ENCODE measurements around the gene TPK1.

TPK1 gene

GRCh38 chr7:144835652-144836544, at the start of gene TPK1:
TPK1 (minus strand) TSS chr7:144836053; CDS start chr7:144835602, 451 bp downstream.
- H3K4me1 ChIP-seq, result peaks cover 14% of the 10 kb centered on the region
- H3K4me2 ChIP-seq, result peak within 1 kb of the TSS; percentile 79
- no peaks in the 10 kb centered on the region for H3K36me3 ChIP-seq

GRCh38 chr7:144885478-144885877, 49.6 kb upstream of the TPK1 start:
- Histone ChIP-seq H4K20me1 (no peaks in the 10 kb centered on the region), H3K27ac (no peak overlapping the region), H3K4me2 (no peak overlapping the region), H3K36me3 (no peaks in the 10 kb centered on the region), H3K9me3 (no peaks in the 10 kb centered on the region), H3K27me3 (no peaks in the 10 kb centered on the region), H3K4me1 (no peaks in the 10 kb centered on the region), H3K9ac (no peak overlapping the region), H3K4me3 (no peak overlapping the region)
- no peak for TF ChIP-seq Cebpa-rat (IDR thresholded peaks at IDR 0.05)

More at GRCh38 chr7:144835652-144836544, at the start of gene TPK1:
- peak within 1 kb of the TSS; percentile 88 for H3K27ac ChIP-seq
- H4K20me1 ChIP-seq, result no peaks in the 10 kb centered on the region
- no peaks in the 10 kb centered on the region for H3K27me3 ChIP-seq
- TF ChIP-seq Cebpa-rat (IDR thresholded peaks at IDR 0.05), result no peak
- peak within 1 kb of the TSS; percentile 89 for H3K9ac ChIP-seq
- no peaks in the 10 kb centered on the region for H3K9me3 ChIP-seq
- H3K4me3 ChIP-seq, result peak within 1 kb of the TSS; percentile 82

- no peaks in the 10 kb centered on the region for H4K20me1 ChIP-seq
- H3K9me3 ChIP-seq, result no peaks in the 10 kb centered on the region
- H3K9ac ChIP-seq, result no peak overlapping the region
- no peak overlapping the region for H3K27ac ChIP-seq
- H3K27me3 ChIP-seq, result no peaks in the 10 kb centered on the region
- H3K36me3 ChIP-seq, result no peaks in the 10 kb centered on the region
- no peak overlapping the region for H3K4me2 ChIP-seq
- TF ChIP-seq Cebpa-rat (IDR thresholded peaks at IDR 0.05), result no peak
- H3K4me1 ChIP-seq, result no peaks in the 10 kb centered on the region
- no peak overlapping the region for H3K4me3 ChIP-seq
Measured at GRCh38 chr7:144884896-144885295, 49.0 kb upstream of the TPK1 start.

GRCh38 chr7:144873316-144873845, 37.5 kb upstream of the TPK1 start:
- H3K27ac ChIP-seq, result no peak overlapping the region
- no peaks in the 10 kb centered on the region for H3K9me3 ChIP-seq
- no peak for TF ChIP-seq Cebpa-rat (IDR thresholded peaks at IDR 0.05)
- no peak overlapping the region for H3K4me3 ChIP-seq
- H3K27me3 ChIP-seq, result no peaks in the 10 kb centered on the region
- H3K36me3 ChIP-seq, result no peaks in the 10 kb centered on the region
- no peak overlapping the region for H3K4me2 ChIP-seq
- H4K20me1 ChIP-seq, result no peaks in the 10 kb centered on the region
- H3K9ac ChIP-seq, result no peak overlapping the region
- no peaks in the 10 kb centered on the region for H3K4me1 ChIP-seq

GRCh38 chr7:144869082-144869481, 33.2 kb upstream of the TPK1 start:
- Histone ChIP-seq H3K27ac (no peak overlapping the region), H3K9me3 (no peaks in the 10 kb centered on the region), H3K4me1 (no peaks in the 10 kb centered on the region), H4K20me1 (no peaks in the 10 kb centered on the region), H3K9ac (no peak overlapping the region), H3K27me3 (no peaks in the 10 kb centered on the region), H3K4me3 (no peak overlapping the region), H3K4me2 (no peak overlapping the region), H3K36me3 (no peaks in the 10 kb centered on the region)
- no peak for TF ChIP-seq Cebpa-rat (IDR thresholded peaks at IDR 0.05)

GRCh38 chr7:144866189-144866588, 30.3 kb upstream of the TPK1 start:
- Histone ChIP-seq H3K4me2 (no peak overlapping the region), H3K9me3 (no peaks in the 10 kb centered on the region), H3K27ac (no peak overlapping the region), H3K36me3 (no peaks in the 10 kb centered on the region), H3K27me3 (no peaks in the 10 kb centered on the region), H4K20me1 (no peaks in the 10 kb centered on the region), H3K9ac (no peak overlapping the region), H3K4me3 (no peak overlapping the region), H3K4me1 (no peaks in the 10 kb centered on the region)
- TF ChIP-seq Cebpa-rat (IDR thresholded peaks at IDR 0.05), result no peak

GRCh38 chr7:144863320-144863647, 27.4 kb upstream of the TPK1 start:
- Histone ChIP-seq H3K4me2 (no peak overlapping the region), H3K36me3 (no peaks in the 10 kb centered on the region), H3K27me3 (no peaks in the 10 kb centered on the region), H4K20me1 (no peaks in the 10 kb centered on the region), H3K27ac (no peak overlapping the region), H3K9ac (no peak overlapping the region), H3K4me3 (no peak overlapping the region), H3K9me3 (no peaks in the 10 kb centered on the region), H3K4me1 (no peaks in the 10 kb centered on the region)
- TF ChIP-seq Cebpa-rat (IDR thresholded peaks at IDR 0.05), result no peak

GRCh38 chr7:144862612-144863319, 26.9 kb upstream of the TPK1 start:
- no peak overlapping the region for H3K4me2 ChIP-seq
- no peak overlapping the region for H3K27ac ChIP-seq
- H4K20me1 ChIP-seq, result no peaks in the 10 kb centered on the region
- no peak overlapping the region for H3K9ac ChIP-seq
- no peak overlapping the region for H3K4me3 ChIP-seq
- H3K36me3 ChIP-seq, result no peaks in the 10 kb centered on the region
- no peak for TF ChIP-seq Cebpa-rat (IDR thresholded peaks at IDR 0.05)
- no peaks in the 10 kb centered on the region for H3K4me1 ChIP-seq
- H3K9me3 ChIP-seq, result no peaks in the 10 kb centered on the region
- no peaks in the 10 kb centered on the region for H3K27me3 ChIP-seq

- no peaks in the 10 kb centered on the region for H3K36me3 ChIP-seq
- H3K9me3 ChIP-seq, result no peaks in the 10 kb centered on the region
- TF ChIP-seq Cebpa-rat (IDR thresholded peaks at IDR 0.05), result no peak
Measured at GRCh38 chr7:144859739-144860138, 23.9 kb upstream of the TPK1 start.

GRCh38 chr7:144857463-144857862, 21.6 kb upstream of the TPK1 start:
- H3K4me2 ChIP-seq, result no peak overlapping the region
- H3K9me3 ChIP-seq, result no peaks in the 10 kb centered on the region
- no peak for TF ChIP-seq Cebpa-rat (IDR thresholded peaks at IDR 0.05)
- H3K9ac ChIP-seq, result no peak overlapping the region
- no peaks in the 10 kb centered on the region for H4K20me1 ChIP-seq
- no peaks in the 10 kb centered on the region for H3K4me1 ChIP-seq
- H3K4me3 ChIP-seq, result no peak overlapping the region
- H3K27me3 ChIP-seq, result no peaks in the 10 kb centered on the region
- no peaks in the 10 kb centered on the region for H3K36me3 ChIP-seq
- H3K27ac ChIP-seq, result no peak overlapping the region

More at GRCh38 chr7:144859739-144860138, 23.9 kb upstream of the TPK1 start:
- H3K27me3 ChIP-seq, result no peaks in the 10 kb centered on the region
- H3K4me3 ChIP-seq, result no peak overlapping the region
- no peaks in the 10 kb centered on the region for H4K20me1 ChIP-seq
- no peak overlapping the region for H3K27ac ChIP-seq
- no peaks in the 10 kb centered on the region for H3K4me1 ChIP-seq
- H3K9ac ChIP-seq, result no peak overlapping the region
- no peak overlapping the region for H3K4me2 ChIP-seq

All from BLaER1 (cell line).